GM12878 (cell line): Measurements from ENCODE around the gene CCNH. TPM values are rescaled to one million over a fixed set of nuclear protein-coding genes. Genes with fewer than 3 reads are reported as not detected.

Experiments
- E4F1 ChIP-seq: fragments of 450-650 bp; IDR thresholded peaks from 2 replicates; pipeline ENCODE4 v1.6.1; 2018; ENCODE audit warnings: borderline replicate concordance, mild to moderate bottlenecking; ENCODE audit not compliant: partially characterized antibody
- EED ChIP-seq: sonication (generic); IDR thresholded peaks from 2 replicates; pipeline ENCODE4 v1.6.1; 2016; ENCODE audit warnings: antibody characterized with exemption, low read depth
- ELK1 ChIP-seq: IDR thresholded peaks from 2 replicates; pipeline ENCODE4 v1.6.1; 2012; ENCODE audit warnings: low read depth, low read length, improper control_type of control experiment
- JUNB ChIP-seq: IDR thresholded peaks from 2 replicates; pipeline ENCODE4 v1.6.1; 2016; ENCODE audit warnings: antibody characterized with exemption, mild to moderate bottlenecking
- POLR2AphosphoS2 ChIP-seq: IDR thresholded peaks from 2 replicates; pipeline ENCODE4 v1.6.1; 2011; ENCODE audit warnings: low read depth, mild to moderate bottlenecking, low read length, improper control_type of control experiment, moderate library complexity
- RAD51 ChIP-seq: fragments of 450-650 bp; IDR thresholded peaks from 2 replicates; pipeline ENCODE4 v1.6.1; 2016; ENCODE audit warnings: moderate library complexity, mild to moderate bottlenecking, inconsistent platforms
- USF1 ChIP-seq: IDR thresholded peaks from 2 replicates; pipeline ENCODE4 v1.6.1; 2011; ENCODE audit warnings: borderline replicate concordance, low read depth, mild to moderate bottlenecking, moderate library complexity, mixed read lengths, low read length; ENCODE audit not compliant: insufficient read depth; ENCODE audit errors: extremely low read length
- ZSCAN29 ChIP-seq: fragments of 450-650 bp; IDR thresholded peaks from 2 replicates; pipeline ENCODE4 v1.6.1; 2017; ENCODE audit warnings: mild to moderate bottlenecking, moderate library complexity
- polyA plus RNA-seq, 11 experiments: library from polyadenylated mRNA; depleted of rRNA in 4 of 11; unstranded in 6 of 11; stranded (reverse) in 5 of 11; fragments of >200 nt; fragmentation: Nextera tagmentation in 4 of 11; fragmentation: Illumina TruSeq in 1 of 11; extraction: Ambion mirVana in 4 of 11; extraction: Trizol in 1 of 11; gene quantifications; 1 replicate in 1 of 11; 2 replicates in 10 of 11; pipeline versions ENCODE4 v1.2.1 to v1.2.3, GENCODE V29; 2011 to 2016; ENCODE audit warnings: inconsistent platforms in 2 of 11, missing spikeins in 2 of 11, low read depth in 1 of 11
- total RNA-seq, 4 experiments: library from RNA; depleted of rRNA in 3 of 4; stranded (reverse); fragments of >200 nt in 3 of 4; fragmentation: Illumina TruSeq in 1 of 4; extraction: Trizol in 1 of 4; gene quantifications; 2 replicates each; pipeline versions ENCODE4 v1.2.1 to v1.2.3, GENCODE V29; 2013 to 2021
- TF ChIP-seq, protein P1 (sequence below): fragments of 450-650 bp; formaldehyde crosslinking; IDR thresholded peaks from 2 replicates; pipeline ENCODE4 v1.5.0; 2022; ENCODE audit warnings: mild to moderate bottlenecking, missing genetic modification characterization

The CCNH gene
- total and polyA plus RNA-seq, 10 of the 15 experiments (the other 5 are each of a cell fraction or from before 2014, with no cell fraction given): 43.9 to 116 (median 81.4) TPM

DNA sequence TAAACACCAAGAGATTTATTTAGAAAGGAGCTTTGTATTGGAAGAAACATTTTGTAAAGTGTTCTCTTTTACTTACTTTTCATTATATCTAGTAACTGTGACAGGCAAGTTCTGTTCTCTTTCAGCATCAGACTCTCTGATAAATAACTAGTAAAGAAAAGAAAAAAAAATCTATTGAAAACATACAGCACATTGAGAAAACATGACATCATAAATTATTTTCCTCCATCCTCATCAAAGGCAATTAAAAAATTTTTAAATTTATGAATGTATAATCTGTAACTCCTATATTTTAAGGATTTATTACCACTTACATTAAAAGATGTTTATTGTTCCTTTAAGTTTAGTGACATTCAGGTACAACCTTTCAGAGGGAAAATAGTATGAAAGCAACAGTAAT, 11.1 kb downstream of the CCNH start (continued):
- no peak for TF ChIP-seq E4F1
- no peak for TF ChIP-seq ZSCAN29
- TF ChIP-seq ELK1: no peak
- no peak for TF ChIP-seq USF1
- no peak for TF ChIP-seq EED
- TF ChIP-seq JUNB: no peak
- TF ChIP-seq, protein P1, sequence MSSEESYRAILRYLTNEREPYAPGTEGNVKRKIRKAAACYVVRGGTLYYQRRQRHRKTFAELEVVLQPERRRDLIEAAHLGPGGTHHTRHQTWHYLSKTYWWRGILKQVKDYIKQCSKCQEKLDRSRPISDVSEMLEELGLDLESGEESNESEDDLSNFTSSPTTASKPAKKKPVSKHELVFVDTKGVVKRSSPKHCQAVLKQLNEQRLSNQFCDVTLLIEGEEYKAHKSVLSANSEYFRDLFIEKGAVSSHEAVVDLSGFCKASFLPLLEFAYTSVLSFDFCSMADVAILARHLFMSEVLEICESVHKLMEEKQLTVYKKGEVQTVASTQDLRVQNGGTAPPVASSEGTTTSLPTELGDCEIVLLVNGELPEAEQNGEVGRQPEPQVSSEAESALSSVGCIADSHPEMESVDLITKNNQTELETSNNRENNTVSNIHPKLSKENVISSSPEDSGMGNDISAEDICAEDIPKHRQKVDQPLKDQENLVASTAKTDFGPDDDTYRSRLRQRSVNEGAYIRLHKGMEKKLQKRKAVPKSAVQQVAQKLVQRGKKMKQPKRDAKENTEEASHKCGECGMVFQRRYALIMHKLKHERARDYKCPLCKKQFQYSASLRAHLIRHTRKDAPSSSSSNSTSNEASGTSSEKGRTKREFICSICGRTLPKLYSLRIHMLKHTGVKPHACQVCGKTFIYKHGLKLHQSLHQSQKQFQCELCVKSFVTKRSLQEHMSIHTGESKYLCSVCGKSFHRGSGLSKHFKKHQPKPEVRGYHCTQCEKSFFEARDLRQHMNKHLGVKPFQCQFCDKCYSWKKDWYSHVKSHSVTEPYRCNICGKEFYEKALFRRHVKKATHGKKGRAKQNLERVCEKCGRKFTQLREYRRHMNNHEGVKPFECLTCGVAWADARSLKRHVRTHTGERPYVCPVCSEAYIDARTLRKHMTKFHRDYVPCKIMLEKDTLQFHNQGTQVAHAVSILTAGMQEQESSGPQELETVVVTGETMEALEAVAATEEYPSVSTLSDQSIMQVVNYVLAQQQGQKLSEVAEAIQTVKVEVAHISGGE (CRISPR knock-in tag): no peak
- TF ChIP-seq POLR2AphosphoS2: no peak
- TF ChIP-seq RAD51: no peak
